HCT116 (cell line): Measurements from ENCODE around the gene GNB1L.

Experiments
- EZH2 ChIP-seq: fragments of 200-600 bp; sonication (generic); IDR thresholded peaks from 2 replicates; pipeline ENCODE4 v1.6.1; 2017; ENCODE audit warnings: antibody characterized with exemption, mixed run types
- POLR2A ChIP-seq: IDR thresholded peaks from 2 replicates; pipeline ENCODE4 v1.7.0; 2011; ENCODE audit warnings: borderline replicate concordance; ENCODE audit not compliant: insufficient read depth, insufficient read length; ENCODE audit errors: extremely low read depth
- POLR2AphosphoS5 ChIP-seq: IDR thresholded peaks from 2 replicates; pipeline ENCODE4 v1.6.1; 2011; ENCODE audit warnings: mild to moderate bottlenecking, low read depth, low read length, moderate library complexity
- TF ChIP-seq, protein P1 (sequence below), 3 experiments: fragments of 200-600 bp in 1 of 3; sonication (generic) in 1 of 3; IDR thresholded peaks in 2 of 3; conservative IDR thresholded peaks in 1 of 3; 2 replicates each; pipeline ENCODE4 v1.5.1; 2012 to 2017; ENCODE audit warnings: low read depth in 2 of 3, low read length in 2 of 3, antibody characterized with exemption in 1 of 3, borderline replicate concordance in 1 of 3, control low read depth in 1 of 3, mild to moderate bottlenecking in 1 of 3, mixed read lengths in 1 of 3, mixed run types in 1 of 3, moderate library complexity in 1 of 3; ENCODE audit not compliant: insufficient read depth in 1 of 3

DNA sequence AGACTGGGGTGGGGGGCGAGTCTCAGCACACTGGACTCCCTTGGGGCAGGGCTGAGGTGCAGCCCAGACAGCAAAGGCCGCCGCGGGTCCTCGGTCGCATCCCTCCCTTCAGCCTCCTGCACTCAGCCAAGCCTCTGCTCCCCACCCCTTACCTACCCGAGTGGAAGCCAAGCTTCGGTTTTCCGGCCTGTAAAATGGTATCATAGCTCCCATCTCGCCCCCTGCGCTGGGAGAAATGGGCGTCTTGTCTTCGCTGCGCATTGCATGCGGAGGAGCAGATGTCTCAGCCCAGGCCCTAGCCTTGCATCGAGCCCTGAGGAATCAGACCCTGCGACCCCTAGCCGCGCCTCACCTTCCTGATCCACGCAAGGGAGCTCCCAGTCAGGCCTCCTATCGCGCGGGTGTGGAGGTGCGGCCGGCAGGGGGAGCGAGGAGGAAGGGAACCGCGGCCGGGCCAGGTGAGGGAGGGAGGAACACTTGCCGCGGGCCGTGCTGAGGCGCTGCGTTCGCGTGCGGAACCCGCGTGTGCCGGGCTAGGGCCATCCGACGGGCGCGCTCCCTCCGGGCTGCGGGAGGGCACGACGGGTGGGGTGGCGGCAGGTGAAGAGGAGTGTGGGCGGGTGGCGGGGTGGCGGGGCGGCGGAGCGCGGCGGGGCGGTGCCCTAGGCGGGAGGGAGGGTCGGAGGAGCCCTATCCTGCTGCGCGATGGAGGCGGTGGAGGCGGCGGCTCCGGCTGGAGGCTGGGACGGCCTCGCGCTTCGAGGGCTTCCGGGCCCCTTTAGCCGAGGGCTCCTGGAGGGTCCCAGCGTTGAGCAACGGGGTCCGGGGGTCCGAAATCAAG is 98.2 kb downstream of the GNB1L start:
- TF ChIP-seq, protein P1, sequence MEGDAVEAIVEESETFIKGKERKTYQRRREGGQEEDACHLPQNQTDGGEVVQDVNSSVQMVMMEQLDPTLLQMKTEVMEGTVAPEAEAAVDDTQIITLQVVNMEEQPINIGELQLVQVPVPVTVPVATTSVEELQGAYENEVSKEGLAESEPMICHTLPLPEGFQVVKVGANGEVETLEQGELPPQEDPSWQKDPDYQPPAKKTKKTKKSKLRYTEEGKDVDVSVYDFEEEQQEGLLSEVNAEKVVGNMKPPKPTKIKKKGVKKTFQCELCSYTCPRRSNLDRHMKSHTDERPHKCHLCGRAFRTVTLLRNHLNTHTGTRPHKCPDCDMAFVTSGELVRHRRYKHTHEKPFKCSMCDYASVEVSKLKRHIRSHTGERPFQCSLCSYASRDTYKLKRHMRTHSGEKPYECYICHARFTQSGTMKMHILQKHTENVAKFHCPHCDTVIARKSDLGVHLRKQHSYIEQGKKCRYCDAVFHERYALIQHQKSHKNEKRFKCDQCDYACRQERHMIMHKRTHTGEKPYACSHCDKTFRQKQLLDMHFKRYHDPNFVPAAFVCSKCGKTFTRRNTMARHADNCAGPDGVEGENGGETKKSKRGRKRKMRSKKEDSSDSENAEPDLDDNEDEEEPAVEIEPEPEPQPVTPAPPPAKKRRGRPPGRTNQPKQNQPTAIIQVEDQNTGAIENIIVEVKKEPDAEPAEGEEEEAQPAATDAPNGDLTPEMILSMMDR (IDR thresholded peaks at IDR 0.05 in 2 of 3, conservative IDR thresholded peaks at IDR 0.05 in 1 of 3; ENCODE audit: borderline replicate concordance in 1 of 3, insufficient read depth in 1 of 3, low read depth in 2 of 3, low read length in 2 of 3) = peak; percentile 68 to 78 (median 74)
- TF ChIP-seq POLR2AphosphoS5 = no peak; the same call in 1 of the 2 replicates
- no peak for TF ChIP-seq POLR2A
- TF ChIP-seq EZH2 = no peak
